ENCODE results near the gene IGSF6. TPM values are rescaled to one million over a fixed set of nuclear protein-coding genes. Genes with fewer than 3 reads are reported as not detected.

Gene IGSF6
- polyA plus RNA-seq, 1 donor from 2014 or later, result not detected

Small RNAs within 50 kb of the gene (small RNA-seq; reads per million reads assigned to genes)
- gene RNU6-1005P, result 0.87 to 6.0 (median 1.3) reads per million in 3 experiments
- 0 reads per million in 3 experiments for gene RNU6-196P

Other genes with a start within 250 kb of the IGSF6 start
- gene METTL9, start 53.0 kb downstream of the IGSF6 start, polyA plus RNA-seq, result 483 and 496 TPM in 2 replicates
- gene OTOA, start 11.4 kb upstream of the IGSF6 start, polyA plus RNA-seq, result 0.12 and 1.3 TPM in 2 replicates
- gene NPIPB4, start 205.1 kb upstream of the IGSF6 start, polyA plus RNA-seq, result 9.1 and 9.3 TPM in 2 replicates

All from neural cell (in vitro differentiated cells).